ENCODE results near the gene NINJ2.

NINJ2 gene

GRCh38 chr12:561391-561705 is 101.9 kb downstream of the NINJ2 start:
- H3K27me3 ChIP-seq (ENCODE audit: insufficient read depth, low read length, poor library complexity, severe bottlenecking), result no peaks in the 10 kb centered on the region
- H3K9me3 ChIP-seq (ENCODE audit: insufficient read depth, low read depth, low read length), result no peaks in the 10 kb centered on the region
- no peak for TF ChIP-seq EZH2phosphoT487 (IDR thresholded peaks at IDR 0.05; ENCODE audit: borderline replicate concordance)
- no peak for TF ChIP-seq CTCF (conservative IDR thresholded peaks at IDR 0.05; ENCODE audit: low read length)
- peaks cover 55% of the 10 kb centered on the region for H3K4me1 ChIP-seq (ENCODE audit: insufficient read depth, low read length, poor library complexity, severe bottlenecking)
- peaks cover 4% of the 10 kb centered on the region; the same call in 1 of the 2 replicates for H3F3A ChIP-seq (ENCODE audit: low read depth)
- no peak overlapping the region for H2AFZ ChIP-seq (ENCODE audit: low read length)
- peaks cover 19% of the 10 kb centered on the region; the same call in 1 of the 2 replicates for H3K79me2 ChIP-seq (ENCODE audit: insufficient read depth, low read length)
- no peaks in the 10 kb centered on the region for H3K9me2 ChIP-seq (replicated peaks; ENCODE audit: low read depth, low read length)
- no peak overlapping the region for H3K9ac ChIP-seq (ENCODE audit: low read depth, low read length, poor library complexity, severe bottlenecking)
- no peak overlapping the region for H3K4me2 ChIP-seq (ENCODE audit: low read depth, low read length, poor library complexity, severe bottlenecking)
- no peaks in the 10 kb centered on the region for H3K36me3 ChIP-seq (ENCODE audit: insufficient read depth, low read length)
- H3K4me3 ChIP-seq (ENCODE audit: low read length, poor library complexity, severe bottlenecking), result no peak overlapping the region
- H4K20me1 ChIP-seq (ENCODE audit: insufficient read depth, low read length, poor library complexity, severe bottlenecking), result no peaks in the 10 kb centered on the region

GRCh38 chr12:560691-561390 is 102.4 kb downstream of the NINJ2 start:
- no peaks in the 10 kb centered on the region for H4K20me1 ChIP-seq (ENCODE audit: insufficient read depth, low read length, poor library complexity, severe bottlenecking)
- no peaks in the 10 kb centered on the region for H3K27me3 ChIP-seq (ENCODE audit: insufficient read depth, low read length, poor library complexity, severe bottlenecking)
- H3K9me3 ChIP-seq (ENCODE audit: insufficient read depth, low read depth, low read length), result no peaks in the 10 kb centered on the region
- H2AFZ ChIP-seq (ENCODE audit: low read length), result no peak overlapping the region
- no peak overlapping the region for H3K9ac ChIP-seq (ENCODE audit: low read depth, low read length, poor library complexity, severe bottlenecking)
- H3K36me3 ChIP-seq (ENCODE audit: insufficient read depth, low read length), result no peaks in the 10 kb centered on the region
- H3K79me2 ChIP-seq (ENCODE audit: insufficient read depth, low read length), result peaks cover 17% of the 10 kb centered on the region; the same call in 1 of the 2 replicates
- no peak overlapping the region for H3K4me2 ChIP-seq (ENCODE audit: low read depth, low read length, poor library complexity, severe bottlenecking)
- H3K4me1 ChIP-seq (ENCODE audit: insufficient read depth, low read length, poor library complexity, severe bottlenecking), result peaks cover 51% of the 10 kb centered on the region
- TF ChIP-seq CTCF (conservative IDR thresholded peaks at IDR 0.05; ENCODE audit: low read length), result no peak
- TF ChIP-seq EZH2phosphoT487 (IDR thresholded peaks at IDR 0.05; ENCODE audit: borderline replicate concordance), result no peak
- peaks cover 4% of the 10 kb centered on the region; the same call in 1 of the 2 replicates for H3F3A ChIP-seq (ENCODE audit: low read depth)
- H3K4me3 ChIP-seq (ENCODE audit: low read length, poor library complexity, severe bottlenecking), result no peak overlapping the region
- no peaks in the 10 kb centered on the region for H3K9me2 ChIP-seq (replicated peaks; ENCODE audit: low read depth, low read length)

- Histone ChIP-seq H2AFZ (ENCODE audit: low read length) (no peak overlapping the region), H3K36me3 (ENCODE audit: insufficient read depth, low read length) (no peaks in the 10 kb centered on the region), H3K9ac (ENCODE audit: low read depth, low read length, poor library complexity, severe bottlenecking) (no peak overlapping the region), H3K4me1 (ENCODE audit: insufficient read depth, low read length, poor library complexity, severe bottlenecking) (peaks cover 43% of the 10 kb centered on the region), H4K20me1 (ENCODE audit: insufficient read depth, low read length, poor library complexity, severe bottlenecking) (no peaks in the 10 kb centered on the region), H3K4me2 (ENCODE audit: low read depth, low read length, poor library complexity, severe bottlenecking) (no peak overlapping the region), H3K79me2 (ENCODE audit: insufficient read depth, low read length) (peaks cover 9% of the 10 kb centered on the region; the same call in 1 of the 2 replicates), H3K4me3 (ENCODE audit: low read length, poor library complexity, severe bottlenecking) (no peak overlapping the region), H3F3A (ENCODE audit: low read depth) (peaks cover 4% of the 10 kb centered on the region; the same call in 1 of the 2 replicates), H3K9me3 (ENCODE audit: insufficient read depth, low read depth, low read length) (no peaks in the 10 kb centered on the region), H3K9me2 (replicated peaks; ENCODE audit: low read depth, low read length) (no peaks in the 10 kb centered on the region), H3K27me3 (ENCODE audit: insufficient read depth, low read length, poor library complexity, severe bottlenecking) (no peaks in the 10 kb centered on the region)
- no peak for TF ChIP-seq CTCF (conservative IDR thresholded peaks at IDR 0.05; ENCODE audit: low read length)
- TF ChIP-seq EZH2phosphoT487 (IDR thresholded peaks at IDR 0.05; ENCODE audit: borderline replicate concordance), result no peak
Measured at GRCh38 chr12:559906-560455, 103.3 kb downstream of the NINJ2 start.
